H4 (cell line): ENCODE results near the gene USH1G. TPM values are rescaled to one million over a fixed set of nuclear protein-coding genes. Genes with fewer than 3 reads are reported as not detected.
"Not testable (repeated sequence)": the region's sequence is repeated elsewhere in the genome, so short reads cannot be mapped to it uniquely, and the experiment has no call there.

ENCODE experiments used
- DNase-seq: peaks from one replicate; pipeline ENCODE4 v3.0.0-alpha.2; 2015; ENCODE audit warnings: low spot score
- total RNA-seq: library from RNA; depleted of rRNA; stranded (reverse); fragments of >200 nt; shearing (Covaris generic); gene quantifications from 2 replicates; pipeline ENCODE4 v1.2.3, GENCODE V29; 2014

USH1G gene
- total RNA-seq, 1 experiment from 2014 or later = 0.54 TPM

- no peak for DNase-seq
Measured at GRCh38 chr17:74930535-74931036, 7.5 kb upstream of the USH1G start.

- DNase-seq = no peak
Measured at GRCh38 chr17:74928786-74929185, 5.7 kb upstream of the USH1G start.

GRCh38 chr17:74925242-74925641, 2.2 kb upstream of the USH1G start:
- DNase-seq = no peak

GRCh38 chr17:74924250-74924948, 1.3 kb upstream of the USH1G start, which contains the start of gene OTOP2:
Gene OTOP2 (plus strand): TSS chr17:74924273. CDS start chr17:74924633, 360 bp downstream.
- no peak for DNase-seq

- no peak for DNase-seq
Measured at GRCh38 chr17:74923538-74924249, 639 bp upstream of the USH1G start.

GRCh38 chr17:74922172-74922571, 883 bp downstream of the USH1G start:
- DNase-seq = no peak

GRCh38 chr17:74921769-74922168, 1.3 kb downstream of the USH1G start:
- no peak for DNase-seq

GRCh38 chr17:74921026-74921681, 1.9 kb downstream of the USH1G start:
- no peak for DNase-seq

GRCh38 chr17:74920642-74921025, 2.4 kb downstream of the USH1G start:
- DNase-seq = no peak

- DNase-seq = no peak
Measured at GRCh38 chr17:74920306-74920620, 2.8 kb downstream of the USH1G start.

GRCh38 chr17:74919440-74920305, 3.4 kb downstream of the USH1G start:
- no peak for DNase-seq

GRCh38 chr17:74918906-74919305, 4.1 kb downstream of the USH1G start:
- no peak for DNase-seq

GRCh38 chr17:74917430-74917829, 5.6 kb downstream of the USH1G start:
- DNase-seq = no peak

- no peak for DNase-seq
Measured at GRCh38 chr17:74916851-74917199, 6.2 kb downstream of the USH1G start.

GRCh38 chr17:74916136-74916850, 6.8 kb downstream of the USH1G start:
- DNase-seq = no peak

GRCh38 chr17:74911423-74911822, 11.6 kb downstream of the USH1G start:
- DNase-seq = not testable (repeated sequence)

GRCh38 chr17:74909097-74909496, 14.0 kb downstream of the USH1G start:
- not testable (repeated sequence) for DNase-seq

GRCh38 chr17:74907012-74907411, 16.0 kb downstream of the USH1G start:
- no peak for DNase-seq

GRCh38 chr17:74906214-74906793, 16.8 kb downstream of the USH1G start:
- DNase-seq = not testable (repeated sequence)

- no peak for DNase-seq
Measured at GRCh38 chr17:74904687-74905409, 18.2 kb downstream of the USH1G start.
